DND-41 (cell line): Measurements from ENCODE around the gene REPS1.

ENCODE experiments used
- ATAC-seq: fragments of 200-7000 bp; cut with Tn5 transposase; 3 replicates; pipeline ENCODE4 v1.9.1; 2021; ENCODE audit warnings: low read depth; ENCODE audit not compliant: insufficient read depth
- DNase-seq: peaks from one replicate; pipeline ENCODE4 v3.0.0-alpha.2; 2020
- H2AFZ ChIP-seq: 2 replicates; pipeline ENCODE4 v1.6.0; 2012; ENCODE audit warnings: low read depth, low read length
- H3K27ac ChIP-seq: 2 replicates; pipeline ENCODE4 v1.5.1; 2012; ENCODE audit warnings: low read length, inconsistent platforms
- H3K27me3 ChIP-seq: fragments of 200-600 bp; sonication (generic); 2 replicates; pipeline ENCODE4 v1.6.0; 2012; ENCODE audit warnings: low read length, mild to moderate bottlenecking, inconsistent platforms; ENCODE audit not compliant: insufficient read depth, poor library complexity
- H3K36me3 ChIP-seq: 2 replicates; pipeline ENCODE4 v1.5.1; 2012; ENCODE audit warnings: low read length, inconsistent platforms; ENCODE audit not compliant: insufficient read depth
- H3K4me1 ChIP-seq: 2 replicates; pipeline ENCODE4 v1.5.1; 2012; ENCODE audit warnings: mild to moderate bottlenecking, low read length; ENCODE audit not compliant: insufficient read depth
- H3K4me2 ChIP-seq: 2 replicates; pipeline ENCODE4 v1.6.0; 2012; ENCODE audit warnings: mild to moderate bottlenecking, moderate library complexity, low read length, inconsistent platforms; ENCODE audit not compliant: insufficient read depth
- H3K4me3 ChIP-seq, 2 experiments: fragments of 200-600 bp in 1 of 2; shearing (Covaris generic) in 1 of 2; 2 replicates each; pipeline ENCODE4 v1.5.1; 2012 to 2016; ENCODE audit warnings: inconsistent platforms in 2 of 2, low read length in 2 of 2, mild to moderate bottlenecking in 2 of 2, low read depth in 1 of 2, moderate library complexity in 1 of 2
- H3K79me2 ChIP-seq: 2 replicates; pipeline ENCODE4 v1.6.0; 2012; ENCODE audit warnings: low read length, inconsistent platforms; ENCODE audit not compliant: insufficient read depth
- H3K9ac ChIP-seq: 2 replicates; pipeline ENCODE4 v1.6.0; 2012; ENCODE audit warnings: low read depth, mild to moderate bottlenecking, inconsistent platforms, low read length, moderate library complexity
- H3K9me3 ChIP-seq: 2 replicates; pipeline ENCODE4 v1.5.1; 2012; ENCODE audit warnings: low read length, moderate library complexity, mild to moderate bottlenecking, inconsistent platforms; ENCODE audit not compliant: insufficient read depth, severe bottlenecking
- H4K20me1 ChIP-seq: 2 replicates; pipeline ENCODE4 v1.6.0; 2012; ENCODE audit warnings: low read length; ENCODE audit not compliant: insufficient read depth
- EZH2 ChIP-seq: IDR thresholded peaks from 3 replicates; pipeline ENCODE4 v1.6.1; 2012; ENCODE audit warnings: borderline replicate concordance, low read depth, mild to moderate bottlenecking, moderate library complexity, low read length, inconsistent platforms; ENCODE audit not compliant: severe bottlenecking
- TF ChIP-seq, protein P1 (sequence below): IDR thresholded peaks from 2 replicates; pipeline ENCODE4 v1.5.1; 2012; ENCODE audit warnings: borderline replicate concordance, low read length, moderate library complexity, mild to moderate bottlenecking; ENCODE audit not compliant: poor library complexity, severe bottlenecking; ENCODE audit errors: extremely low read depth

The REPS1 gene

DNA sequence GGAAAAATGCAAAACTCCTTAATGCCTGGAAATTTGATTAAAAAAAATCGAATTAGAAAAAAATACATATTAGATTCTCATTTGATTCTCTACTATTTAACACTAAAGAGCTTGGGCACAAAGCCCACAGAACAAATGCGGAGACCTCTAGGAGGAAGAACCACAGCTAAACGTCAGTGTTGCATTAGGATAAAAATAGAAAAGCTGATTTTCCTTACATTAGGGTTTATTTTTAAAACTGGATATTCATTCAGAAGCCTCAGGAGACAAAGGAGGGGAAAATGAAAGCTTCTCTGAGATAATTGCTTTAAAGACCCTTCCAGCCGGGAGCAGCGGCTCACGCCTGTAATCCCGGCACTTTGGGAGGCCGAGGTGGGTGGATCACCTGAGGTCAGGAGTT lies 114.9 kb downstream of the REPS1 start:
- no peak overlapping the region for H3K9ac ChIP-seq
- H3K9me3 ChIP-seq, result no peaks in the 10 kb centered on the region
- no peaks in the 10 kb centered on the region for H4K20me1 ChIP-seq
- no peak overlapping the region for H3K4me3 ChIP-seq
- no peak overlapping the region for H3K27ac ChIP-seq
- no peaks in the 10 kb centered on the region for H3K36me3 ChIP-seq
- H2AFZ ChIP-seq, result no peak overlapping the region
- DNase-seq (no peak), ATAC-seq (no peak)
- no peak for TF ChIP-seq EZH2
- TF ChIP-seq, protein P1, sequence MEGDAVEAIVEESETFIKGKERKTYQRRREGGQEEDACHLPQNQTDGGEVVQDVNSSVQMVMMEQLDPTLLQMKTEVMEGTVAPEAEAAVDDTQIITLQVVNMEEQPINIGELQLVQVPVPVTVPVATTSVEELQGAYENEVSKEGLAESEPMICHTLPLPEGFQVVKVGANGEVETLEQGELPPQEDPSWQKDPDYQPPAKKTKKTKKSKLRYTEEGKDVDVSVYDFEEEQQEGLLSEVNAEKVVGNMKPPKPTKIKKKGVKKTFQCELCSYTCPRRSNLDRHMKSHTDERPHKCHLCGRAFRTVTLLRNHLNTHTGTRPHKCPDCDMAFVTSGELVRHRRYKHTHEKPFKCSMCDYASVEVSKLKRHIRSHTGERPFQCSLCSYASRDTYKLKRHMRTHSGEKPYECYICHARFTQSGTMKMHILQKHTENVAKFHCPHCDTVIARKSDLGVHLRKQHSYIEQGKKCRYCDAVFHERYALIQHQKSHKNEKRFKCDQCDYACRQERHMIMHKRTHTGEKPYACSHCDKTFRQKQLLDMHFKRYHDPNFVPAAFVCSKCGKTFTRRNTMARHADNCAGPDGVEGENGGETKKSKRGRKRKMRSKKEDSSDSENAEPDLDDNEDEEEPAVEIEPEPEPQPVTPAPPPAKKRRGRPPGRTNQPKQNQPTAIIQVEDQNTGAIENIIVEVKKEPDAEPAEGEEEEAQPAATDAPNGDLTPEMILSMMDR, result no peak
- H3K27me3 ChIP-seq, result no peaks in the 10 kb centered on the region
- H3K4me1 ChIP-seq, result no peaks in the 10 kb centered on the region
- H3K79me2 ChIP-seq, result no peaks in the 10 kb centered on the region
- H3K4me2 ChIP-seq, result no peak overlapping the region

DNA sequence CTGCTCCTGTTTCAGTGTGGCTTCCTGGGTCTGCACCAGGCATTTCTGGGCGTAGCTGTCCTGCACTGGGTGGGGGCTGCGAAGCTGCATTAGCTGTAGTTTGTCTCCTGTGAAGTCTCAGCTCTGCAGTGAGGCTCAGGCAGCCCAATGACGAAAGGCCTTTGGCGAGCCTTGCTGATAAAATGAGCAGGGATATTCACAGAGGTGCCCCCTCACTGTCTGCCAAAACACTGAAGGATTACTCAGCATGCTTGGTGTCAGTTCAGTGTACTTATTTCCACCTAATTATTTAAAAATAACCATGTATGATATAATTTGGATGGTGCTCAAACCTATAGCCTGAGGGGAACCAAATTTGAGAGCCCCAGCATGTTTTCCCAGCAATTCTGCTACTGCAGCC lies 118.7 kb downstream of the REPS1 start:
- DNase-seq, result no peak
- Histone ChIP-seq H3K27ac (no peak overlapping the region), H3K4me1 (no peaks in the 10 kb centered on the region), H3K4me3 (no peak overlapping the region), H3K36me3 (no peaks in the 10 kb centered on the region), H3K79me2 (no peaks in the 10 kb centered on the region), H3K4me2 (no peak overlapping the region), H3K9me3 (no peaks in the 10 kb centered on the region), H3K27me3 (no peaks in the 10 kb centered on the region), H2AFZ (no peak overlapping the region), H3K9ac (no peak overlapping the region), H4K20me1 (no peaks in the 10 kb centered on the region)
- no peak for ATAC-seq
- TF ChIP-seq EZH2, result no peak
- TF ChIP-seq, protein P1, result no peak

DNA sequence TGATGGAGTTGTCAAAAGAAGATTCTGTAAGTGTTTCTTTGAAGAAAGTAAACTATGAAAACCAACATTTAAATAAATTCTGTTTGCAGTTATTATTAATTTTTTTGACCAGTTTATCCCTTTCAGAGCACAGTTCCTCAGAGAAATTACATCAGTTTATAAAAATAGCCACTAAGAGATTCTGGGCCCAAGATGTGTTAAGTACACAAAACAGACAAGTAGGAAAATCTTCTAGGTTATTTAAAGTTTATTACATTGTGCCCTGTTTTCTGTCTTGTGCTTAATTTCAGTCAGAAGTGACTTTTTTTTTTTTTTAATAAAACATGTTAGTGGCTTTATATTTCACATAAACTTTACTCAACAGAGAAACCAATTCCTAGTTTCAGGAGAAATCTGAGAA lies 119.9 kb downstream of the REPS1 start:
- TF ChIP-seq, protein P1, result no peak
- no peak for TF ChIP-seq EZH2

DNA sequence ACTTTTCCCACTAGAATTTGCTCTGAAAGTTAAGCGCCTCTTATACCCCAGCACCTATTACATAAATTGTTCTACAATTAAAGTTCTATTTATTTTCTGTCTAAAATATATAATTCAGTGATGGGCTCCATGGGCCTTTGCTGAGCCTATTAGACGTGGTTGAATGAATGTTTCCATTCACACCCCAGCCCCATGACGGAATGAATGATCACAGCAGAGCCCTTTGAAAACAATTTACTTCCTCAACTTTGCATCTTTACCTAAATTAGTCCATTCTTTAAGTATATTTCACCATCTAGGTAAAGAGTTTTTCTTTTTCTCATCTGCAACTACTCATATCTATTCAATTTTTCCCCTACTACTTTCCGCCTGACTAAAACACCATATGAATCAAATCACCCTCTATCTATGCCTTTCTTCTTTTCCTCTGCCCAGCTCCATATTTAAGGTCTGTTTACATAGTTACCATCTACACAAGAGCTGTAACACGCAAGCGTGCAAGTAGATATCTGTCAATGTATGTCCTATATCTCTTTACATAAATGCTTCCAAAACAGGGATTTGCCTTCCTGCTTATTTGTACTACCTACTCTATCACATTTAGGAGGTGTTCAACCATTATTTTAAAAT lies 122.5 kb downstream of the REPS1 start:
- Histone ChIP-seq H3K36me3 (no peaks in the 10 kb centered on the region), H3K4me2 (no peak overlapping the region), H2AFZ (no peak overlapping the region), H4K20me1 (no peaks in the 10 kb centered on the region), H3K79me2 (no peaks in the 10 kb centered on the region), H3K9ac (no peak overlapping the region), H3K27ac (no peak overlapping the region), H3K4me3 (no peak overlapping the region), H3K4me1 (no peaks in the 10 kb centered on the region), H3K9me3 (no peaks in the 10 kb centered on the region), H3K27me3 (no peaks in the 10 kb centered on the region)
- no peak for ATAC-seq
- DNase-seq, result no peak
- no peak for TF ChIP-seq EZH2
- TF ChIP-seq, protein P1, result no peak

More for the DNA sequence above, 119.9 kb downstream of the REPS1 start:
- no peak overlapping the region for H3K9ac ChIP-seq
- no peak overlapping the region for H3K27ac ChIP-seq
- H3K4me3 ChIP-seq, result no peak overlapping the region
- H3K9me3 ChIP-seq, result no peaks in the 10 kb centered on the region
- DNase-seq (no peak), ATAC-seq (no peak)
- no peaks in the 10 kb centered on the region for H4K20me1 ChIP-seq
- H3K79me2 ChIP-seq, result no peaks in the 10 kb centered on the region
- H3K27me3 ChIP-seq, result no peaks in the 10 kb centered on the region
- no peak overlapping the region for H2AFZ ChIP-seq
- no peaks in the 10 kb centered on the region for H3K4me1 ChIP-seq
- no peak overlapping the region for H3K4me2 ChIP-seq
- H3K36me3 ChIP-seq, result no peaks in the 10 kb centered on the region
